ENCODE results near the gene DTNB.
A peak's percentile ranks its signal among the peaks of the same experiment; 100 is the strongest.
"Not testable (repeated sequence)": the region's sequence is repeated elsewhere in the genome, so short reads cannot be mapped to it uniquely, and the experiment has no call there.

DTNB gene

DNA sequence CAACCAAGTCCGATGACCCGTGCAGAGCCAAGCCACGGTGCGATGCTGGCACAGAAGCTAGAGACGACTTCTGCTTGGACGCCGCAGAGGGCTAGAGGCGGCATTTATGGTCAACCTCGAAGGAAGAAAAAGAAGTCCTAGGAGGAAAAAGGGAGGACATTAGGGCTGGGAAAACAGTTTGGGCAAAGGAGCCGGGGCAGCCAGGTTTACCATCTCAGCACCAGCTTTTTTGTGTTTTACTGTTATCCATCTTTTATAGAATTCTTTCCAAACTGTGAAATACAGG is 643 bp upstream of the DTNB start:
- TF ChIP-seq, protein P1, sequence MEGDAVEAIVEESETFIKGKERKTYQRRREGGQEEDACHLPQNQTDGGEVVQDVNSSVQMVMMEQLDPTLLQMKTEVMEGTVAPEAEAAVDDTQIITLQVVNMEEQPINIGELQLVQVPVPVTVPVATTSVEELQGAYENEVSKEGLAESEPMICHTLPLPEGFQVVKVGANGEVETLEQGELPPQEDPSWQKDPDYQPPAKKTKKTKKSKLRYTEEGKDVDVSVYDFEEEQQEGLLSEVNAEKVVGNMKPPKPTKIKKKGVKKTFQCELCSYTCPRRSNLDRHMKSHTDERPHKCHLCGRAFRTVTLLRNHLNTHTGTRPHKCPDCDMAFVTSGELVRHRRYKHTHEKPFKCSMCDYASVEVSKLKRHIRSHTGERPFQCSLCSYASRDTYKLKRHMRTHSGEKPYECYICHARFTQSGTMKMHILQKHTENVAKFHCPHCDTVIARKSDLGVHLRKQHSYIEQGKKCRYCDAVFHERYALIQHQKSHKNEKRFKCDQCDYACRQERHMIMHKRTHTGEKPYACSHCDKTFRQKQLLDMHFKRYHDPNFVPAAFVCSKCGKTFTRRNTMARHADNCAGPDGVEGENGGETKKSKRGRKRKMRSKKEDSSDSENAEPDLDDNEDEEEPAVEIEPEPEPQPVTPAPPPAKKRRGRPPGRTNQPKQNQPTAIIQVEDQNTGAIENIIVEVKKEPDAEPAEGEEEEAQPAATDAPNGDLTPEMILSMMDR (IDR thresholded peaks at IDR 0.05; ENCODE audit: insufficient read depth, low read length, missing control alignments): no peak
- H3K4me3 ChIP-seq (ENCODE audit: low read depth, low read length): peak overlapping the region; percentile 55
- DNase-seq (ENCODE audit: low read depth, low spot score): no peak
- ChIA-PET POLR2A (interaction anchor here (1.6 kb wide), 1 partner anchor 55 kb away, joined by 4 read pairs; no protein-coding TSS in a partner anchor), CTCF (interaction anchor here (1.4 to 5.4 kb wide), 4 partner anchors 10 to 312 kb away, joined by 3 to 24 read pairs (median 12); no protein-coding TSS in a partner anchor)

DNA sequence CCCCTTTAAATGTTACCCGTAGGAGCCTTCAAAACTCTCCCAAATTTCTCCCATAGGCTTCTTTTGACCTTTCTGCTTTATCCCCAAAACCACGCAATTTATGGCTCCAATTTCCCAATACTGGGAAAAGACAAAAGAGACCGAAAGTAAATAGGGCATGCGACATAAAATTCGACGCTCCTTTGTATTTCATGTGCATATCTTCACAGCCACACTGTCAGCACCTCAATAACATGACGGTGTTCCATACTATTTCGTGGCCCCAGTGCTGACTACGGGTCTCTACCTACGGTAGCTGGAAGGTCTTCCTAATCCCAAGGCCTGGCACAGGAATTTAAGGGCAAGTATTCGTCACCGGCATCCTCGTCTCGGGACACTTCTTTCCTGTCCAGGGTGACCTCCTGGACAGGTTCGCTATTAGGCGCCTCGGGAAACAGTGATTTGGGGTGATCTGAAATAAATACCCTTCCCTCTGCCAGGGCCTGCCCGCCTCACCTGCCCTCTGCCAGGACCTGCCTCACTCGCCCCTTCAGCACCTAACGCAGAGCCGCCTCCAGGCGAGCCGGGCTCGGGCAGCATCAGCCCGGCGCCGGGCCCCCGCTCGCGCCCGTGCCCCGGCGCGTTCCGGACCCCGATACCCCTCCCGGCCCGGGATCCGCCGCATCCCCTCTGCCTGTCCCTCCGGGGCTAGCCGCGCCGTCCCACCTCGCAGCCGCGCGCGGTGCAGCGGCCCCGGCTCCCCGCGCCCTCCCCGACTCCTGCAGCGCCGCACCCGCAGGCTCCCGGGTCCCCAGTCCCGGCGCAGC is 680 bp downstream of the DTNB start:
- H3K4me3 ChIP-seq (ENCODE audit: low read depth, low read length): peak overlapping the region; percentile 72
- DNase-seq (ENCODE audit: low read depth, low spot score): no peak
- ChIA-PET CTCF (interaction anchor here (0.9 to 5.4 kb wide), 5 partner anchors 8 to 65 kb away, joined by 3 to 24 read pairs (median 11); no protein-coding TSS in a partner anchor), POLR2A (interaction anchor here (1.6 kb wide), 1 partner anchor 54 kb away, joined by 4 read pairs; no protein-coding TSS in a partner anchor)
- TF ChIP-seq, protein P1 (IDR thresholded peaks at IDR 0.05; ENCODE audit: insufficient read depth, low read length, missing control alignments): no peak

GRCh38 chr2:25671622-25672021 is 1.8 kb downstream of the DTNB start:
- ChIA-PET POLR2A (no interaction called here), CTCF (interaction anchor here (1.0 to 5.4 kb wide), 3 partner anchors 18 to 64 kb away, joined by 3 to 24 read pairs (median 11); no protein-coding TSS in a partner anchor)
- TF ChIP-seq, protein P1 (IDR thresholded peaks at IDR 0.05; ENCODE audit: insufficient read depth, low read length, missing control alignments): no peak
- H3K4me3 ChIP-seq (ENCODE audit: low read depth, low read length): no peak overlapping the region
- no peak for DNase-seq (ENCODE audit: low read depth, low spot score)

DNA sequence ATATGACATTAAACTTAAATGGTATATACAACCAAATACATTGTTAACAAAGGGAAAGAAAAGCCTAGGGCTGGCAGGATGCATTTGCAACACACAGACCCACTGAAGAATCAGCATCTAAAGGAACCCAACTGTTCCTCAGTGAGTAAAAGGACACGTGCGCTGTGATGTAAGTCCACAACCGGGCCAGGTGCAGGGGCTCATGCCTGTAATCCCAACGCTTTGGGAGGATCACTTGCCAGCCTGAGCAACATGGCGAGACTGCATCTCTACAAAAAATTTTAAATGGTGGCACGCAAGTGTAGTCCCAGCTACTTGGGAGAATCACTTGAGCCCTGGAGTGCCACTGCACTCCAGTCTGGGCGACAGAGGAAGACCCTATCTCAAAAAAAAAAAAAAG is 3.9 kb downstream of the DTNB start:
- no peak overlapping the region for H3K4me3 ChIP-seq (ENCODE audit: low read depth, low read length)
- TF ChIP-seq, protein P1 (IDR thresholded peaks at IDR 0.05; ENCODE audit: insufficient read depth, low read length, missing control alignments): no peak
- DNase-seq (ENCODE audit: low read depth, low spot score): no peak
- POLR2A ChIA-PET: no interaction called here
- CTCF ChIA-PET: interaction anchor here (8.8 kb wide), 1 partner anchor 62 kb away, joined by 262 read pairs; no protein-coding TSS in a partner anchor

- TF ChIP-seq, protein P1 (IDR thresholded peaks at IDR 0.05; ENCODE audit: insufficient read depth, low read length, missing control alignments): no peak
- no peak for DNase-seq (ENCODE audit: low read depth, low spot score)
- H3K4me3 ChIP-seq (ENCODE audit: low read depth, low read length): no peak overlapping the region
- POLR2A ChIA-PET: no interaction called here
- CTCF ChIA-PET: interaction anchor here (0.9 to 8.8 kb wide), 9 partner anchors 10 to 74 kb away, joined by 3 to 262 read pairs (median 11); no protein-coding TSS in a partner anchor
Observed at GRCh38 chr2:25666218-25666617, 7.2 kb downstream of the DTNB start.

GRCh38 chr2:25665429-25665828 is 7.9 kb downstream of the DTNB start:
- CTCF ChIA-PET: interaction anchor here (0.8 to 8.8 kb wide), 31 partner anchors 8 to 690 kb away, joined by 3 to 262 read pairs (median 6); partner anchors contain the start of gene DTNB
- DNase-seq (ENCODE audit: low read depth, low spot score); H3K4me3 ChIP-seq (ENCODE audit: low read depth, low read length); POLR2A ChIA-PET: not testable (repeated sequence)

Measured in AG04449 (cell line).